Renal cortical epithelial cell (primary cell): Measurements from ENCODE around the gene YKT6. TPM values are rescaled to one million over a fixed set of nuclear protein-coding genes. Genes with fewer than 3 reads are reported as not detected.
"Not testable (repeated sequence)": the region's sequence is repeated elsewhere in the genome, so short reads cannot be mapped to it uniquely, and the experiment has no call there.

Source experiments
- DNase-seq: peaks from one replicate; pipeline ENCODE4 v3.0.0-alpha.2; 2011; ENCODE audit warnings: low read depth
- total RNA-seq: library from RNA; depleted of rRNA; stranded (reverse); fragments of >200 nt; gene quantifications from 2 replicates; pipeline ENCODE4 v1.2.3, GENCODE V29; 2014

Gene YKT6
- total RNA-seq, 1 donor from 2014 or later = 85.9 TPM

- DNase-seq = no peak
These were observed 28.4 kb upstream of the YKT6 start for GRCh38 chr7:44172352-44172751.

GRCh38 chr7:44172803-44173424, 27.9 kb upstream of the YKT6 start:
- DNase-seq = peak; percentile 94

- no peak for DNase-seq
These were observed 26.7 kb upstream of the YKT6 start for GRCh38 chr7:44173911-44174693.

GRCh38 chr7:44174694-44174948, 26.2 kb upstream of the YKT6 start:
- DNase-seq = not testable (repeated sequence)

GRCh38 chr7:44175730-44176129, 25.0 kb upstream of the YKT6 start:
- DNase-seq = no peak

GRCh38 chr7:44176486-44176885, 24.3 kb upstream of the YKT6 start:
- no peak for DNase-seq

GRCh38 chr7:44177570-44178131, 23.1 kb upstream of the YKT6 start:
- peak; percentile 57 for DNase-seq

- DNase-seq = no peak
These were observed 20.1 kb upstream of the YKT6 start for GRCh38 chr7:44180631-44181030.

- no peak for DNase-seq
These were observed 18.0 kb upstream of the YKT6 start for GRCh38 chr7:44182827-44183226.

- DNase-seq = no peak
These were observed 17.4 kb upstream of the YKT6 start for GRCh38 chr7:44183386-44183785.

- peak; percentile 91 for DNase-seq
These were observed 16.4 kb upstream of the YKT6 start for GRCh38 chr7:44184206-44184872.

GRCh38 chr7:44184873-44185446, 15.8 kb upstream of the YKT6 start:
- DNase-seq = no peak

GRCh38 chr7:44185729-44186128, 15.0 kb upstream of the YKT6 start:
- no peak for DNase-seq

GRCh38 chr7:44186736-44187135, 14.0 kb upstream of the YKT6 start:
- no peak for DNase-seq

GRCh38 chr7:44187636-44188416, 13.0 kb upstream of the YKT6 start:
- no peak for DNase-seq

- no peak for DNase-seq
These were observed 12.1 kb upstream of the YKT6 start for GRCh38 chr7:44188480-44189225.

- no peak for DNase-seq
These were observed 11.3 kb upstream of the YKT6 start, which contains the start of gene GCK for GRCh38 chr7:44189286-44189992. GCK (minus strand) TSS chr7:44189439; CDS start chr7:44188953, 486 bp downstream.

- no peak for DNase-seq
These were observed 10.5 kb upstream of the YKT6 start for GRCh38 chr7:44189993-44190872.

- no peak for DNase-seq
These were observed 9.6 kb upstream of the YKT6 start for GRCh38 chr7:44191171-44191570.
